ENCODE results near the gene ZNF335.
A peak's percentile ranks its signal among the peaks of the same experiment; 100 is the strongest.

The ZNF335 gene, protein sequence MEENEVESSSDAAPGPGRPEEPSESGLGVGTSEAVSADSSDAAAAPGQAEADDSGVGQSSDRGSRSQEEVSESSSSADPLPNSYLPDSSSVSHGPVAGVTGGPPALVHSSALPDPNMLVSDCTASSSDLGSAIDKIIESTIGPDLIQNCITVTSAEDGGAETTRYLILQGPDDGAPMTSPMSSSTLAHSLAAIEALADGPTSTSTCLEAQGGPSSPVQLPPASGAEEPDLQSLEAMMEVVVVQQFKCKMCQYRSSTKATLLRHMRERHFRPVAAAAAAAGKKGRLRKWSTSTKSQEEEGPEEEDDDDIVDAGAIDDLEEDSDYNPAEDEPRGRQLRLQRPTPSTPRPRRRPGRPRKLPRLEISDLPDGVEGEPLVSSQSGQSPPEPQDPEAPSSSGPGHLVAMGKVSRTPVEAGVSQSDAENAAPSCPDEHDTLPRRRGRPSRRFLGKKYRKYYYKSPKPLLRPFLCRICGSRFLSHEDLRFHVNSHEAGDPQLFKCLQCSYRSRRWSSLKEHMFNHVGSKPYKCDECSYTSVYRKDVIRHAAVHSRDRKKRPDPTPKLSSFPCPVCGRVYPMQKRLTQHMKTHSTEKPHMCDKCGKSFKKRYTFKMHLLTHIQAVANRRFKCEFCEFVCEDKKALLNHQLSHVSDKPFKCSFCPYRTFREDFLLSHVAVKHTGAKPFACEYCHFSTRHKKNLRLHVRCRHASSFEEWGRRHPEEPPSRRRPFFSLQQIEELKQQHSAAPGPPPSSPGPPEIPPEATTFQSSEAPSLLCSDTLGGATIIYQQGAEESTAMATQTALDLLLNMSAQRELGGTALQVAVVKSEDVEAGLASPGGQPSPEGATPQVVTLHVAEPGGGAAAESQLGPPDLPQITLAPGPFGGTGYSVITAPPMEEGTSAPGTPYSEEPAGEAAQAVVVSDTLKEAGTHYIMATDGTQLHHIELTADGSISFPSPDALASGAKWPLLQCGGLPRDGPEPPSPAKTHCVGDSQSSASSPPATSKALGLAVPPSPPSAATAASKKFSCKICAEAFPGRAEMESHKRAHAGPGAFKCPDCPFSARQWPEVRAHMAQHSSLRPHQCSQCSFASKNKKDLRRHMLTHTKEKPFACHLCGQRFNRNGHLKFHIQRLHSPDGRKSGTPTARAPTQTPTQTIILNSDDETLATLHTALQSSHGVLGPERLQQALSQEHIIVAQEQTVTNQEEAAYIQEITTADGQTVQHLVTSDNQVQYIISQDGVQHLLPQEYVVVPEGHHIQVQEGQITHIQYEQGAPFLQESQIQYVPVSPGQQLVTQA (N-terminal part only)

DNA sequence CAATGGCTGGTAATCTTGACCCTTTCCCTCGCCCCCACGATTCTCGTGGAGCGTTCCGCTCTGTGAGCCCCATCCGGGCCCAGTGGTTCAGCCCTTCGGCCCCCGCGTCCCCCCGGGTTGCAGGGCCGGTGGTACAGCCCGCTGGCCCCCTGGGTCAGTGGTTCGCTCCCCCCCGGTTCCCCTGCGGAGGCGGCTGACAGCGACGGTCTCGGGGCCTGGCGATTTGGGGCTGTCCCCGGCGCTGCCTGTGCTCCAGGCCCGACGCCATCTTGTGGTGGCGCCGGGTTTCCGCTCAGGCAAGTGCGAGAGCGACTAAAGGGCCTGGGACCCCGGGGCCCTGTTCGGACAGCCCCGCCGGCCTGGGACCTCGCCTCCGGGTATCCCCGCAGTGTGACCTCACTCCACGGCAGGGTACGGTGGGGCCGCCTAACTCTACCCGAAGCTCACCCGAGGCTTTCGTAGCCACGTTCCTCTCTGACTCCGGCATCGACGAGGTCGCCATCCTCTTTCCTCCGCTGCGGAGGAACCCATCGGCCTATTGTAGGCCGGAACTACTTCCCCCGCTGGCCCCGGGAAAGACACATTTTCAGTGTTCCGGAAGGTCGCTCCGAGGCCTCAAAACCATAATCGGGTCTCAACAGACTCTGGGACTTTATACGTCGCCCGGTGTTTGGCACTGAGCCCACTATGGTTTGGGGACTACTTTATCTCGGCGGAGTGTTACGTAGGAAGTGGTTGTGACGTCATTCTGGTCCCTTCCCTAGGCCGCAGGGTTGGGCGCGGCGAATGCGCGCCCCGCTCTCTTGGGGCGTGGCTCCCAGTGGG is at the start of gene ZNF335:
ZNF335 (minus strand) TSS at position 529 of the 825 bp plus-strand sequence. CDS start 793 bp downstream, outside the sequence.
- DNase-seq (ENCODE audit: low spot score), result peak; percentile 99
- in situ Hi-C loops (cut with MboI; ENCODE audit: low pct_unique_long_range_greater_than_20kb, low sequenced_read_pairs, unreplicated experiment), result no loop called here
- TF ChIP-seq, protein P1, sequence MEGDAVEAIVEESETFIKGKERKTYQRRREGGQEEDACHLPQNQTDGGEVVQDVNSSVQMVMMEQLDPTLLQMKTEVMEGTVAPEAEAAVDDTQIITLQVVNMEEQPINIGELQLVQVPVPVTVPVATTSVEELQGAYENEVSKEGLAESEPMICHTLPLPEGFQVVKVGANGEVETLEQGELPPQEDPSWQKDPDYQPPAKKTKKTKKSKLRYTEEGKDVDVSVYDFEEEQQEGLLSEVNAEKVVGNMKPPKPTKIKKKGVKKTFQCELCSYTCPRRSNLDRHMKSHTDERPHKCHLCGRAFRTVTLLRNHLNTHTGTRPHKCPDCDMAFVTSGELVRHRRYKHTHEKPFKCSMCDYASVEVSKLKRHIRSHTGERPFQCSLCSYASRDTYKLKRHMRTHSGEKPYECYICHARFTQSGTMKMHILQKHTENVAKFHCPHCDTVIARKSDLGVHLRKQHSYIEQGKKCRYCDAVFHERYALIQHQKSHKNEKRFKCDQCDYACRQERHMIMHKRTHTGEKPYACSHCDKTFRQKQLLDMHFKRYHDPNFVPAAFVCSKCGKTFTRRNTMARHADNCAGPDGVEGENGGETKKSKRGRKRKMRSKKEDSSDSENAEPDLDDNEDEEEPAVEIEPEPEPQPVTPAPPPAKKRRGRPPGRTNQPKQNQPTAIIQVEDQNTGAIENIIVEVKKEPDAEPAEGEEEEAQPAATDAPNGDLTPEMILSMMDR (IDR thresholded peaks at IDR 0.05; ENCODE audit: extremely low read depth, insufficient read depth, missing control alignments), result no peak

DNA sequence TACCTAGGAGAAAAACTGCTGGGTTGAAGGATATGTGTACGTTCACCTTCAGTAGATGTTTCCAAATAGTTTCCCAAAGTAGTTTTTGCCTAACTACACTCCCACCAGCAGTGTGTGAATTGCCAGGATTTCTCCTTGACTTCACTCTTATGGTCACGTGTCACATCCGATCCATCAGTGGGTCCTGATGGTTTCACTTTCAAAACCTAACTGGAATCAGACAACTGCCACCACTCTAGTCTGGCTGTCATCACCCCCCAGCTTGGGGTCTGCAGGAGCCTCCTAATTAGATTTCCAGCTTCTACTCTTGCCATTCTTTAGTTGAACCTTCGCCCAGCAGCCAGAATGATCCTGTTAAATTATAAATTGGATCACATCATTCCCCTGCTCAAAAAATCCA is 48.6 kb upstream of the ZNF335 start:
- in situ Hi-C loops (cut with MboI; ENCODE audit: low pct_unique_long_range_greater_than_20kb, low sequenced_read_pairs, unreplicated experiment), result no loop called here
- no peak for DNase-seq (ENCODE audit: low spot score)
- TF ChIP-seq, protein P1 (IDR thresholded peaks at IDR 0.05; ENCODE audit: extremely low read depth, insufficient read depth, missing control alignments), result no peak

DNA sequence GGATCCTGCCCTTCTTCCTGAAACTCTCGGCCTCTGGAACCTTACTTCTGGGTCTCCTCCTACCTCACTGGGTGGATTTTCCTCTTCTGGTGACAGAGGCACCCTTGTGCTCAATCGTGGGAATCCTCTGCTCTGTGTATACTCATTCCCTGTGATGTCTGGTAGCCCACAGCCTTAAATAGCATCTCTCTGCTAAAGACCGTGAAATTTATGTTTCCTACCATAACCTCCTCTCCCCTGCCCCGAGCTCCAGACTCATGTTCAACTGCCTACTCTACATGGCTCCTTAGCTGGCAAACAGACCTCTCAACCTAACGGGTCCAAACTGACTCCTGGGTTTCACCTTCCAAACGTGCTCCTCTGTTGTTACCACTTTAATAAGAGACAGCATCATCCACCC is 46.6 kb upstream of the ZNF335 start:
- in situ Hi-C loops (cut with MboI; ENCODE audit: low pct_unique_long_range_greater_than_20kb, low sequenced_read_pairs, unreplicated experiment), result no loop called here
- DNase-seq (ENCODE audit: low spot score), result no peak
- TF ChIP-seq, protein P1 (IDR thresholded peaks at IDR 0.05; ENCODE audit: extremely low read depth, insufficient read depth, missing control alignments), result no peak

DNA sequence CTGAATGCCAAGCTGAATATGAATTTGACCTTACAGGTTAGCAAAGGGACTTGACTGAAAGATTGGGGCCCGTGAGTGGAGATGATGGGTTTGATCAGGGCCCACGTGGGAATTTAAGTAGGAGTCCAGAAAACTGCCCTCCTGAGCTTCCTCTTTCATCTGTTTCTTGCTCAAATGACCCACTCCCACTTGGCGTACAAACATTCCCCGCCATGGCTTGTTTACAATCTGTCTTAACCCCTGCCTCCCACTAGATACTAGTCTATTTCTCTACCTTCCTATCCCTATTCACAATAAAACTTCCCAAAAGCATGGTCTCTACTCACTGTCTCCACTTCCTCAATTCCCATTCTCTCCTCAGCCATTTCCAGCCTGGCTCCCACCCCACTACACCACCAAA is 46.1 kb upstream of the ZNF335 start:
- in situ Hi-C loops (cut with MboI; ENCODE audit: low pct_unique_long_range_greater_than_20kb, low sequenced_read_pairs, unreplicated experiment), result no loop called here
- TF ChIP-seq, protein P1 (IDR thresholded peaks at IDR 0.05; ENCODE audit: extremely low read depth, insufficient read depth, missing control alignments), result no peak
- DNase-seq (ENCODE audit: low spot score), result no peak

DNA sequence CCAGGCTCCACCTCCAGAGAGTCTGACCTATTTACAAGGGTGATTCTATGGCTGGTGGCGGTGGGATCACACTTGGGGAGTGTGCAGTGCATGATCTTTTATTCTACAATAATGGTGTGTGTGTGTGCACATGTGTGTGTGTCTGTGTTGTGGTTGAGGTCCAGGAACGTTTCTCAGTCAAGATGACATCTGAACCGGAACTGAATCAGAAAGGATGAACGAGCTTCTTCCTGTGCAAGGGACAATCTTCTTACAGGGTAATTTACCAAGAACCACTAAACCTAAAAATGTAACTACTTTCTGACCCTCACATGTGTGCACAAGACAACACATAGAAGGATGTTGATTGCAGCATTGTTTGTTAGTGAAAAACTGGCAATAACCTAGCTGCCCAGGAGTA is 45.3 kb upstream of the ZNF335 start:
- DNase-seq (ENCODE audit: low spot score), result no peak
- TF ChIP-seq, protein P1 (IDR thresholded peaks at IDR 0.05; ENCODE audit: extremely low read depth, insufficient read depth, missing control alignments), result no peak
- in situ Hi-C loops (cut with MboI; ENCODE audit: low pct_unique_long_range_greater_than_20kb, low sequenced_read_pairs, unreplicated experiment), result no loop called here
